ENCODE measurements around the gene SMARCE1.

Gene SMARCE1

GRCh38 chr17:40680998-40681397 lies 33.4 kb upstream of the SMARCE1 start:
- TF ChIP-seq CTCF (IDR thresholded peaks at IDR 0.05; ENCODE audit: extremely low read depth, missing control alignments): no peak
- no peak for DNase-seq (ENCODE audit: low spot score)

GRCh38 chr17:40679523-40679907 lies 31.9 kb upstream of the SMARCE1 start:
- no peak for DNase-seq (ENCODE audit: low spot score)
- TF ChIP-seq CTCF (IDR thresholded peaks at IDR 0.05; ENCODE audit: extremely low read depth, missing control alignments): no peak

- DNase-seq (ENCODE audit: low spot score): no peak
- no peak for TF ChIP-seq CTCF (IDR thresholded peaks at IDR 0.05; ENCODE audit: extremely low read depth, missing control alignments)
Observed at GRCh38 chr17:40678902-40679522, 31.4 kb upstream of the SMARCE1 start.

- no peak for TF ChIP-seq CTCF (IDR thresholded peaks at IDR 0.05; ENCODE audit: extremely low read depth, missing control alignments)
- no peak for DNase-seq (ENCODE audit: low spot score)
Observed at GRCh38 chr17:40675905-40676304, 28.3 kb upstream of the SMARCE1 start.

- TF ChIP-seq CTCF (IDR thresholded peaks at IDR 0.05; ENCODE audit: extremely low read depth, missing control alignments): no peak
- DNase-seq (ENCODE audit: low spot score): no peak
Observed at GRCh38 chr17:40672654-40673053, 25.0 kb upstream of the SMARCE1 start.

- DNase-seq (ENCODE audit: low spot score): no peak
- TF ChIP-seq CTCF (IDR thresholded peaks at IDR 0.05; ENCODE audit: extremely low read depth, missing control alignments): no peak
Observed at GRCh38 chr17:40671282-40671681, 23.7 kb upstream of the SMARCE1 start.

- DNase-seq (ENCODE audit: low spot score): no peak
- TF ChIP-seq CTCF (IDR thresholded peaks at IDR 0.05; ENCODE audit: extremely low read depth, missing control alignments): no peak
Observed at GRCh38 chr17:40666331-40666730, 18.7 kb upstream of the SMARCE1 start.
